C4-2B (cell line): ENCODE measurements around the gene ANKRD39.
"Not testable (repeated sequence)": the region's sequence is repeated elsewhere in the genome, so short reads cannot be mapped to it uniquely, and the experiment has no call there.

Experiments
- H3K27ac ChIP-seq: fragments of 450-650 bp; 2 replicates; pipeline ENCODE4 v1.5.1; 2017
- CTCF ChIP-seq: fragments of 450-650 bp; conservative IDR thresholded peaks from 2 replicates; pipeline ENCODE4 v1.5.1; 2017; ENCODE audit warnings: mild to moderate bottlenecking
- ZFX ChIP-seq: fragments of 450-650 bp; IDR thresholded peaks from 2 replicates; pipeline ENCODE4 v1.6.1; 2017

ANKRD39 gene

GRCh38 chr2:96891591-96892333 is 33.9 kb upstream of the ANKRD39 start:
- no peak overlapping the region for H3K27ac ChIP-seq
- TF ChIP-seq CTCF: no peak
- TF ChIP-seq ZFX: no peak

- no peak overlapping the region for H3K27ac ChIP-seq
Observed at GRCh38 chr2:96890726-96891385, 33.0 kb upstream of the ANKRD39 start.

GRCh38 chr2:96890252-96890651 is 32.4 kb upstream of the ANKRD39 start:
- H3K27ac ChIP-seq: no peak overlapping the region

More at GRCh38 chr2:96890726-96891385, 33.0 kb upstream of the ANKRD39 start:
- no peak for TF ChIP-seq CTCF
- no peak for TF ChIP-seq ZFX

GRCh38 chr2:96889502-96889901 is 31.7 kb upstream of the ANKRD39 start:
- H3K27ac ChIP-seq: not testable (repeated sequence)

More at GRCh38 chr2:96890252-96890651, 32.4 kb upstream of the ANKRD39 start:
- TF ChIP-seq ZFX (no peak), CTCF (no peak)

- TF ChIP-seq ZFX (peak; percentile 45; the same call in 1 of the 2 replicates), CTCF (no peak)
- peak overlapping the region; percentile 96 for H3K27ac ChIP-seq
Observed at GRCh38 chr2:96888072-96889011, 30.5 kb upstream of the ANKRD39 start.

GRCh38 chr2:96887493-96888012 is 29.7 kb upstream of the ANKRD39 start:
- TF ChIP-seq ZFX (no peak), CTCF (no peak)
- peak overlapping the region; percentile 96 for H3K27ac ChIP-seq

GRCh38 chr2:96885432-96886347 is 27.9 kb upstream of the ANKRD39 start:
- no peak overlapping the region for H3K27ac ChIP-seq

More at GRCh38 chr2:96885432-96886347, 27.9 kb upstream of the ANKRD39 start:
- TF ChIP-seq ZFX: no peak
- TF ChIP-seq CTCF: no peak
